Common myeloid progenitor, CD34-positive (primary cell): Measurements from ENCODE around the gene CAV2.

ENCODE experiments used
- CTCF ChIA-PET: fragments of 350-600 bp; sonication (Branson Sonifier 250); formaldehyde crosslinking; loops from one replicate; lab custom pipeline; 2021; ENCODE audit warnings: antibody characterized with exemption; lab: Charles Lee
- POLR2A ChIA-PET: fragments of 350-600 bp; sonication (Branson Sonifier 250); formaldehyde crosslinking; loops from one replicate; lab custom pipeline; 2021; ENCODE audit warnings: antibody characterized with exemption; lab: Charles Lee
- DNase-seq, 3 donors: peaks; one replicate each; pipeline versions ENCODE4 v3.0.0 to v3.0.0-alpha.2; 2013
- H3K27ac ChIP-seq, 2 experiments: 1 replicate in 1 of 2; 2 replicates in 1 of 2; pipeline ENCODE4 v1.7.0; 2013; ENCODE audit warnings: inconsistent platforms in 2 of 2, low read length in 2 of 2, mild to moderate bottlenecking in 2 of 2, low read depth in 1 of 2, moderate library complexity in 1 of 2; ENCODE audit not compliant: severe bottlenecking in 2 of 2, insufficient read depth in 1 of 2, poor library complexity in 1 of 2
- H3K27me3 ChIP-seq, 5 experiments: replicated peaks in 2 of 5; 1 replicate in 3 of 5; 2 replicates in 2 of 5; pipeline versions ENCODE4 v1.6.1 to v1.7.0; 2013; ENCODE audit warnings: low read length in 4 of 5, mild to moderate bottlenecking in 2 of 5, moderate library complexity in 2 of 5, inconsistent platforms in 1 of 5; ENCODE audit not compliant: insufficient read depth in 5 of 5, control insufficient read depth in 4 of 5
- H3K36me3 ChIP-seq, 4 experiments: 1 replicate in 2 of 4; 2 replicates in 2 of 4; pipeline versions ENCODE4 v1.6.1 to v1.7.0; 2013; ENCODE audit warnings: low read length in 3 of 4, control low read depth in 1 of 4, mild to moderate bottlenecking in 1 of 4; ENCODE audit not compliant: control insufficient read depth in 4 of 4, insufficient read depth in 4 of 4
- H3K4me1 ChIP-seq, 4 experiments: 1 replicate in 3 of 4; 2 replicates in 1 of 4; pipeline versions ENCODE4 v1.6.1 to v1.7.1; 2013; ENCODE audit warnings: low read length in 3 of 4, mild to moderate bottlenecking in 3 of 4, control low read depth in 1 of 4, inconsistent platforms in 1 of 4, moderate library complexity in 1 of 4; ENCODE audit not compliant: control insufficient read depth in 4 of 4, insufficient read depth in 4 of 4; ENCODE audit errors: control extremely low read depth in 1 of 4
- H3K4me3 ChIP-seq, 7 experiments: 1 replicate in 4 of 7; 2 replicates in 3 of 7; pipeline versions ENCODE4 v1.5.1 to v1.7.0; 2013; ENCODE audit warnings: mild to moderate bottlenecking in 7 of 7, low read length in 6 of 7, moderate library complexity in 6 of 7, inconsistent platforms in 2 of 7, low read depth in 2 of 7, control low read depth in 1 of 7; ENCODE audit not compliant: insufficient read depth in 4 of 7, control insufficient read depth in 1 of 7; ENCODE audit errors: extremely low read depth in 1 of 7
- H3K9me3 ChIP-seq, 5 experiments: 1 replicate in 4 of 5; 2 replicates in 1 of 5; pipeline versions ENCODE4 v1.6.1 to v1.7.1; 2013; ENCODE audit warnings: low read length in 4 of 5, mild to moderate bottlenecking in 2 of 5, inconsistent platforms in 1 of 5, low read depth in 1 of 5, moderate library complexity in 1 of 5; ENCODE audit not compliant: control insufficient read depth in 4 of 5, insufficient read depth in 2 of 5; ENCODE audit errors: control extremely low read depth in 1 of 5
- WGBS: methylation state at CpG from one replicate; pipeline ENCODE4 v1.1.5; 2013; ENCODE audit not compliant: insufficient coverage; 5-methylcytosine and 5-hydroxymethylcytosine counted together

The CAV2 gene

GRCh38 chr7:116494472-116494871, 5.1 kb upstream of the CAV2 start:
- POLR2A ChIA-PET: no interaction called here
- no peak overlapping the region for H3K27ac ChIP-seq
- peaks cover 0 to 6% (median 5%) of the 10 kb centered on the region in 5 experiments for H3K27me3 ChIP-seq
- WGBS: no CpG with 5 or more reads among the region's 2 CpGs
- peaks cover 0 to 3% (median 2%) of the 10 kb centered on the region in 4 experiments for H3K4me1 ChIP-seq
- CTCF ChIA-PET: no interaction called here
- H3K9me3 ChIP-seq: no peaks in the 10 kb centered on the region
- no peaks in the 10 kb centered on the region for H3K36me3 ChIP-seq
- no peak for DNase-seq
- no peak overlapping the region for H3K4me3 ChIP-seq

GRCh38 chr7:116495736-116496135, 3.8 kb upstream of the CAV2 start:
- CTCF ChIA-PET: no interaction called here
- H3K27ac ChIP-seq: no peak overlapping the region
- no peak overlapping the region for H3K4me3 ChIP-seq
- WGBS: no CpG with 5 or more reads among the region's 1 CpG
- H3K4me1 ChIP-seq: peaks cover 0 to 16% (median 12%) of the 10 kb centered on the region in 4 experiments
- H3K27me3 ChIP-seq: peaks cover 0 to 17% (median 9%) of the 10 kb centered on the region in 5 experiments
- DNase-seq: no peak
- POLR2A ChIA-PET: no interaction called here
- H3K9me3 ChIP-seq: no peaks in the 10 kb centered on the region
- H3K36me3 ChIP-seq: no peaks in the 10 kb centered on the region

GRCh38 chr7:116496653-116497052, 2.9 kb upstream of the CAV2 start:
- Histone ChIP-seq H3K27ac (no peak overlapping the region), H3K36me3 (no peaks in the 10 kb centered on the region), H3K9me3 (no peaks in the 10 kb centered on the region), H3K4me1 (peaks cover 0 to 17% (median 12%) of the 10 kb centered on the region in 4 experiments), H3K27me3 (peaks cover 5 to 26% (median 14%) of the 10 kb centered on the region in 5 experiments), H3K4me3 (no peak overlapping the region)
- CTCF ChIA-PET: no interaction called here
- no peak for DNase-seq
- 100% methylated on average over 2 of the region's 6 CpGs for WGBS
- POLR2A ChIA-PET: no interaction called here

- no peak overlapping the region for H3K4me3 ChIP-seq
- DNase-seq: no peak
- ChIA-PET CTCF (no interaction called here), POLR2A (no interaction called here)
- peaks cover 10 to 34% (median 14%) of the 10 kb centered on the region in 5 experiments for H3K27me3 ChIP-seq
- H3K9me3 ChIP-seq: no peaks in the 10 kb centered on the region
- no CpG with 5 or more reads among the region's 1 CpG for WGBS
- peaks cover 0 to 17% (median 12%) of the 10 kb centered on the region in 4 experiments for H3K4me1 ChIP-seq
- no peak overlapping the region for H3K27ac ChIP-seq
- no peaks in the 10 kb centered on the region for H3K36me3 ChIP-seq
Observed at GRCh38 chr7:116497708-116498107, 1.8 kb upstream of the CAV2 start.

GRCh38 chr7:116500078-116500853, 728 bp downstream of the CAV2 start:
- H3K4me1 ChIP-seq: peaks cover 0 to 17% (median 12%) of the 10 kb centered on the region in 4 experiments
- ChIA-PET CTCF (no interaction called here), POLR2A (no interaction called here)
- H3K27me3 ChIP-seq: peaks cover 14 to 38% (median 18%) of the 10 kb centered on the region in 5 experiments
- peak in 2 of 3 donors; percentile 64 to 68 for DNase-seq
- H3K36me3 ChIP-seq: no peaks in the 10 kb centered on the region
- H3K4me3 ChIP-seq: peak overlapping the region; percentile 9 to 81 (median 63)
- WGBS: 4% methylated on average over 29 of the region's 36 CpGs
- no peaks in the 10 kb centered on the region for H3K9me3 ChIP-seq
- H3K27ac ChIP-seq: peak overlapping the region in 1 of 2 experiments; percentile 59

GRCh38 chr7:116501425-116502167, 2.1 kb downstream of the CAV2 start:
- Histone ChIP-seq H3K9me3 (no peaks in the 10 kb centered on the region), H3K27ac (peak overlapping the region in 1 of 2 experiments; percentile 64), H3K27me3 (peaks cover 14 to 39% (median 18%) of the 10 kb centered on the region in 5 experiments), H3K4me3 (no peak overlapping the region), H3K4me1 (peaks cover 0 to 17% (median 12%) of the 10 kb centered on the region in 4 experiments), H3K36me3 (no peaks in the 10 kb centered on the region)
- DNase-seq: no peak
- ChIA-PET CTCF (interaction anchor here (0.6 to 1.5 kb wide), 4 partner anchors 9 to 25 kb away, joined by 3 to 5 read pairs (median 3); no protein-coding TSS in a partner anchor), POLR2A (interaction anchor here (0.8 kb wide), 1 partner anchor 10 kb away, joined by 3 read pairs; no protein-coding TSS in a partner anchor)
- 100% methylated on average over 1 of the region's 5 CpGs for WGBS
